ENCODE results near the gene CELA3B. TPM values are rescaled to one million over a fixed set of nuclear protein-coding genes. Genes with fewer than 3 reads are reported as not detected.

Gene CELA3B
- total RNA-seq, 1 experiment from 2014 or later, result 4.4 TPM

- no peak for TF ChIP-seq ZNF281 (CRISPR knock-in tag; IDR thresholded peaks at IDR 0.05)
- no peak for TF ChIP-seq ZNF425 (CRISPR knock-in tag; conservative IDR thresholded peaks at IDR 0.05)
These were observed 47.9 kb downstream of the CELA3B start (continued) for GRCh38 chr1:22024485-22025367.

- Mint-ChIP-seq H3K27ac (peak overlapping the region; percentile 92), H3K36me3 (no peaks in the 10 kb centered on the region), H3K9me3 (no peaks in the 10 kb centered on the region), H3K27me3 (ENCODE audit: low read depth) (no peaks in the 10 kb centered on the region), H3K4me3 (peak overlapping the region; percentile 89), H3K4me1 (peaks cover 24% of the 10 kb centered on the region)
- DNase-seq (ENCODE audit: low spot score), result peak; percentile 84
- ChIA-PET CTCF (interaction anchor here (0.7 to 1.9 kb wide), 5 partner anchors 12 to 655 kb away, joined by 3 to 8 read pairs (median 4); partner anchors contain the start of gene CDC42), POLR2A (interaction anchor here (0.6 to 2.1 kb wide), 4 partner anchors 12 to 398 kb away, joined by 3 to 12 read pairs (median 4); partner anchors contain the start of genes CDC42 and RAP1GAP)
- no peak for TF ChIP-seq ZNF232 (CRISPR knock-in tag; IDR thresholded peaks at IDR 0.05)
- no peak for TF ChIP-seq NFATC4 (CRISPR knock-in tag; IDR thresholded peaks at IDR 0.05)
- TF ChIP-seq TEAD1 (CRISPR knock-in tag; IDR thresholded peaks at IDR 0.05), result peak; percentile 79
- peak; percentile 74; the same call in 1 of the 2 replicates for TF ChIP-seq HMGXB4 (CRISPR knock-in tag; IDR thresholded peaks at IDR 0.05)
- TF ChIP-seq ETV6 (CRISPR knock-in tag; IDR thresholded peaks at IDR 0.05), result 0 out of 2 replicates have a peak, but pooled peaks have one; percentile 14
- peak; percentile 81; the same call in 1 of the 2 replicates for TF ChIP-seq MYBL2 (CRISPR knock-in tag; IDR thresholded peaks at IDR 0.05)
- TF ChIP-seq GABPB1 (CRISPR knock-in tag; IDR thresholded peaks at IDR 0.05), result peak; percentile 79
- TF ChIP-seq SP1 (CRISPR knock-in tag; conservative IDR thresholded peaks at IDR 0.05), result peak; percentile 81
- 0 out of 2 replicates have a peak, but pooled peaks have one; percentile 35 for TF ChIP-seq USF1 (CRISPR knock-in tag; IDR thresholded peaks at IDR 0.05)
- no peak for TF ChIP-seq ZBTB43 (CRISPR knock-in tag; IDR thresholded peaks at IDR 0.05)
- no peak for TF ChIP-seq PREB (CRISPR knock-in tag; IDR thresholded peaks at IDR 0.05; ENCODE audit: borderline replicate concordance)
- TF ChIP-seq JUN (CRISPR knock-in tag; IDR thresholded peaks at IDR 0.05), result 0 out of 2 replicates have a peak, but pooled peaks have one; percentile 40
- TF ChIP-seq CREB1 (CRISPR knock-in tag; IDR thresholded peaks at IDR 0.05), result 0 out of 2 replicates have a peak, but pooled peaks have one; percentile 49
- peak; percentile 30; the same call in 1 of the 2 replicates for TF ChIP-seq ARID4B (CRISPR knock-in tag; IDR thresholded peaks at IDR 0.05; ENCODE audit: borderline replicate concordance)
- TF ChIP-seq NFE2L1 (CRISPR knock-in tag; IDR thresholded peaks at IDR 0.05), result peak; percentile 78
- no peak for TF ChIP-seq ZNF263 (CRISPR knock-in tag; IDR thresholded peaks at IDR 0.05; ENCODE audit: low read depth)
- peak; percentile 92 for ATAC-seq
These were observed 48.7 kb downstream of the CELA3B start for GRCh38 chr1:22025368-22026155.

All from WTC11 (cell line).